GM18861 (cell line): ENCODE measurements around the gene TUBB4B.

ENCODE experiments used
- ATAC-seq: cut with Tn5 transposase; IDR thresholded peaks from one replicate; pipeline ENCODE4 v1.9.1; 2021; ENCODE audit not compliant: unreplicated experiment

Gene TUBB4B

GRCh38 chr9:137225699-137226331 lies 15.3 kb upstream of the TUBB4B start:
- ATAC-seq, result no peak

GRCh38 chr9:137226338-137227053 lies 14.6 kb upstream of the TUBB4B start:
- ATAC-seq, result no peak

- ATAC-seq, result no peak
These were observed 13.8 kb upstream of the TUBB4B start, which contains the start of gene RNF224 for GRCh38 chr9:137227054-137227852. TSS of gene RNF224 (plus strand) at chr9:137227502. CDS start at chr9:137228336, 834 bp downstream.

GRCh38 chr9:137227853-137228505 lies 13.1 kb upstream of the TUBB4B start:
- ATAC-seq, result no peak

- ATAC-seq, result no peak
These were observed 12.6 kb upstream of the TUBB4B start for GRCh38 chr9:137228506-137228967.

GRCh38 chr9:137228968-137229896 lies 11.9 kb upstream of the TUBB4B start:
- no peak for ATAC-seq

GRCh38 chr9:137229903-137230704 lies 11.0 kb upstream of the TUBB4B start:
- no peak for ATAC-seq

GRCh38 chr9:137230705-137231371 lies 10.2 kb upstream of the TUBB4B start, which contains the start of gene SLC34A3:
TSS of gene SLC34A3 (plus strand) at chr9:137230901. CDS start at chr9:137231703, 802 bp downstream.
- ATAC-seq, result no peak

GRCh38 chr9:137231372-137232039 lies 9.6 kb upstream of the TUBB4B start:
- ATAC-seq, result no peak

- ATAC-seq, result no peak
These were observed 9.0 kb upstream of the TUBB4B start for GRCh38 chr9:137232101-137232500.

- no peak for ATAC-seq
These were observed 8.6 kb upstream of the TUBB4B start for GRCh38 chr9:137232510-137232909.

- no peak for ATAC-seq
These were observed 7.7 kb upstream of the TUBB4B start for GRCh38 chr9:137233143-137233980.

- no peak for ATAC-seq
These were observed 6.9 kb upstream of the TUBB4B start for GRCh38 chr9:137234055-137234697.

- ATAC-seq, result no peak
These were observed 6.2 kb upstream of the TUBB4B start for GRCh38 chr9:137234758-137235423.

- no peak for ATAC-seq
These were observed 5.5 kb upstream of the TUBB4B start for GRCh38 chr9:137235424-137236237.
